ENCODE measurements around the gene CAMK2B. TPM values are rescaled to one million over a fixed set of nuclear protein-coding genes. Genes with fewer than 3 reads are reported as not detected.
"Not testable (repeated sequence)": the region's sequence is repeated elsewhere in the genome, so short reads cannot be mapped to it uniquely, and the experiment has no call there.

CAMK2B gene
- total RNA-seq, 1 donor from 2014 or later = 0.23 TPM

DNA sequence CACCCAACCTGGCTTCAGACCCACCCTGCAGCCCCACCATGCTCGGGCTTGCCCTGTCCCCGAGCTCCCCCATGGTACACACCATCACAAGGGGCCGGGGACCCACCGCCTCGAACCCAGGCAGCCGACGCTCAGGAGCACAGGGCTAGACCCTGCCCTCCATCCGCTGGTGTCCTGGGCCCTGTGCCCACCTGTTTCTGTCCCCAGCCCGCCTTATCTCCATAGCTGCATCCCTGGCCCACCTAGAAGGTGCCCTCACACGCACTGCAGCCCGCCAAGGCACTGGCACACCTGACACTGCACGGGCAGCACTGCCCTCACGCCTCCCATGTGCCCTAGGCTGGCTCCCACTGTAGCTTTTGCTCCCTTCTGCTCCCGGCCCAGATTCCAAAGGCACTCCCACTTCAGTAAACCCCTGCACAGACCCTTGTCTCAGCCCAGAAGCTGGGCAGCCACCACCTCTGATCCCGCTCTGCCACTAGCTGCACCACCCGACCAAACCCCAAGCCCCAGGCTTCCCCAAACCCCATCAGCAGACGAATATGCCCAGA, 107.5 kb downstream of the CAMK2B start:
- DNase-seq (ENCODE audit: low spot score) = no peak

DNA sequence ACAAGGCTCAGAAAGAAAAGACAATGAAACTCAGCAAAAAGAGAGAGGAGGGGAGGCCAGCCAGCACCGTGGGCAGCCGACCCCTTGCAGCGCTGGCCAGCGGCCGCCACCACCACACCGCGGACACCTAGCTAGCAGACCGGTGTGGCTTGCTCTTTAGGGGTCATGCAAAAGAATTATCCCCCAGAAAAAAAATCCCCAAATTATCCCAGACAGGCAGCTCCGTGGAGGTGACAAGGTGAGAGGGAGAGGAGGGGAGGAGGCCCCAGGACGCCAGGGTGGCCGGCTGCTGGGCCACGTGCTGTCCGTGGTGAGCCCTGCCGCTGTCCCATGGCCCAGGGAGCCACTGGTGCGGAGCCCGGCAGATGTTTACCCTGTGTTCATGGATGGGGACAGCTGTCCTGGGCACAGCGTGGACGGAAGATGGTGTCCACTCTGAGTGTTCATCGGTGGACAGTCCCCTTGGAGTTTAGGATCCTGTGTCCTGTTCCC, 108.1 kb downstream of the CAMK2B start:
- DNase-seq (ENCODE audit: low spot score) = no peak

DNA sequence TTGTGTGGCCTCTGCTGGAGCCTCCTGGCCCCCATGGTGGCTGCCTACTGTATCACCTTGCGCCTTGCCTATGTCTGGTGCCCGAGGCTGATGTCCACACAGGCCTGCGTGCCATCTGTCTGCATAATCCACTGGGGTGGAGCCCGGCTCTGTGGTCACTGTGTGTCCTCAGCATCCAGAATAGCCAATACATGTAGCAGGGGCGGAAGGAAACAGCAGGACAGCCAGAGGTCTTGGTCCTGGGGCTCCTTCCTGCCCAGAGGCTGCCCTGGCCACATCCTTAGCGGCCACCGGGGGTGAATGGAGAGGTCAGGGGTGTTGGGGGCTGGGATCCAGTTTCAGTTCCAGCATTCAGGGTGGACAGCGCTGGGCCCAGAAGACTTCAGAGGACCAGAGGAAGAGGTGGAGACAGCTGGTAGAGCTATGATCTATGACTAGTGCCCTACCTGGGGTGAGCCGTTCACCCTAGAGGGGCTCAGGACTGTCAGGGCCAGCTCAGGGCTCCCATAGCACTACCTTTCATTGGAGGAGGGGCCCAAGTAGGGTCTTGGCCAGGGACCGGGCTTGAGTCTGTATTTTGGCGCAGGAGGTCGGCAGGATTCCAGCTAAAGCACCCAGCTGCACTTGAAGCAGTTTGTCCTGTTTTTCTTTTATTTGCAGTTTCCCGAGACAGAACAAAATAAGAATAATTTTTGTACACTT, 108.7 kb downstream of the CAMK2B start:
- DNase-seq (ENCODE audit: low spot score) = no peak

DNA sequence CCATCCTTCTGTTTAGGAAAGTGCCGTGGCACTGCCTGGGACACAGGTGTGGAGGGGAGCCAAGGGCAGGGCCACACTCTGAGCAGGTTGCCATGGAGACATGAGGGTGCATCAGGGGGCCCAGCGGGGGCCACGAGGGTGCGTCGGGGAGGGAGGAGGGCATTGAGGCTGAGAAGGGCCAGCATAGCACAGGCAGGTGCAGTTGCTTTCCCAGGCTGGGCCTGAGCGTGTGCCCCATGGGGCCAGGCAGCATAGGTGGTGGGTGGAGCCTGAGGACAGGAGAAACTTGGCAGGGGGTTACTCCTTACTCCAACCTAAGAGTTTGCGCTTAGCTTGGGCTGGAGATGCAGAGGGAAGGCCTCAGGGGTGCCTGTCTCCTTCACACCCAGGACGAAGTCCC, 109.4 kb downstream of the CAMK2B start:
- DNase-seq (ENCODE audit: low spot score) = no peak

DNA sequence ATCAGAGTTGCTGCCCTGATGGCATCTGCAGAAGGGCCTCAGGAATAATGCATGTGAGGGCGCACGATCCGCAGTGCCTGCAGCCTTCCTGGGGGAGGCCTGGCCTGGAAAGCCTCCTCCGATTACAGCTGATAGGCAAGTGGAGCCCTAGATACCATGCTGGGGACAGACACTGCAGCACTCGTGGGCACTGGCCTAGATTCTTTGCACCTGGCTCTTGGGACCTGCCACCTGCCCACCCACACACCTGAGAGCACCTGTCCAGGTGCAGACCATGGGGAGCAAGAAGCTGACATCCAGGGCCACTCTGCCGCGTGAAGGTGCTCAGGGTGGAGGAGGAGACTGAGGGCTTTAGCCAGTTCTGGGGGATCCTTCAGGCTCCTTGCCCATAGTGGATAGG, 109.9 kb downstream of the CAMK2B start:
- no peak for DNase-seq (ENCODE audit: low spot score)

DNA sequence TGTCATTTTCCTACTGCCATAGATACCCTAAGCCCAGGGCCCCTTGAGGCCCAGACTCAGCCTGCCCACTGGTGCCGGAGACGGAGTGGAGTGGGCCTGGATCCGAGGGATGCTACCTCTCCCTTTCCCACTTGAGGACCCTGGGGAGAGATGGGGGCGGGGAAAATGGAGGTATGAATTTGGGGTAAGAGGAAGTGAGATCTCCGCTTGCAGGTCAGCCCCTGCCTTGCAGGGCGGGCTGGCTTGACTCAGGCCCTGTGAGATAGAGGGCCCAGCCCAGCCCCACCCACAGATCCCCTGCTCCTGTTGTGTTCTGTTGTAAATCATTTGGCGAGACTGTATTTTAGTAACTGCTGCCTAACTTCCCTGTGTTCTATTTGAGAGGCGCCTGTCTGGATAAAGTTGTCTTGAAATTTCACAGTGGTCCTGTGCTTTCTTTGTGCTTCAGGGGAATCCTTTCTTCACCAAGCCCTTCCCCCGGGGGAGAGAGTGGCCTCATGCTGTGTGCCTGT, 111.5 kb downstream of the CAMK2B start:
- no peak for DNase-seq (ENCODE audit: low spot score)

DNA sequence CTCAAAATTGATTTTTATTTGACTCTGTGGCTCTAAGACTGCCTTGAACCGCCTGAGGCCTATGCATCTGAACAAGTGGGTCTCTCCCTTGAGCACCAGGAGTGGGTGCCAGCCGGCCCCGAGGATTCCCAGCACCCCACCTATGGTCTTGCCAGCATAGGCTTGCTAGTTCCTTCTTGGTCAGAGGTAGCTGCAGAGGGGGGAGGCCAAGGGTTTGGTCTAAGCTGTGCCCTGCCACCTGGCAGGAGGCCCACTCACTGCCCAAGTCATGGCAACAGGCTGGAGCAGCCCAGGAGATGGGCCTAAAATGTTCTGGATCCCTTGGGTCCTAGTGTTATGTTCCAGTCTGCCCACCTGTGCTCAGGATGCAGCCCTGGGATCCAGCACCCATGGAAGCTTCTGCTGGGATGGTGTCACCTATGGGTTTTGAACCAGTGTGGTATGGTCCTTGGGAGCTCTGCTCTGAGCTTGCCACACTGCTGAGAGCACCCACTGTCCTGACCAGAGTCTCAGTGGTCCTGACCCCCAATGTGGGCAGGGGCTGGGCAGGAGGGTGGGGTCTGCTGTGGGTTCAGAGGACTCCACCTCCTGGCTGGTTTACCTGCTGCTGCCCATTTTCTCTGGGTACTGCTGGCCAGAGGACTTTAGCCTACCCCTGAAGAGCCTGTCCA, 112.1 kb downstream of the CAMK2B start:
- no peak for DNase-seq (ENCODE audit: low spot score)

DNA sequence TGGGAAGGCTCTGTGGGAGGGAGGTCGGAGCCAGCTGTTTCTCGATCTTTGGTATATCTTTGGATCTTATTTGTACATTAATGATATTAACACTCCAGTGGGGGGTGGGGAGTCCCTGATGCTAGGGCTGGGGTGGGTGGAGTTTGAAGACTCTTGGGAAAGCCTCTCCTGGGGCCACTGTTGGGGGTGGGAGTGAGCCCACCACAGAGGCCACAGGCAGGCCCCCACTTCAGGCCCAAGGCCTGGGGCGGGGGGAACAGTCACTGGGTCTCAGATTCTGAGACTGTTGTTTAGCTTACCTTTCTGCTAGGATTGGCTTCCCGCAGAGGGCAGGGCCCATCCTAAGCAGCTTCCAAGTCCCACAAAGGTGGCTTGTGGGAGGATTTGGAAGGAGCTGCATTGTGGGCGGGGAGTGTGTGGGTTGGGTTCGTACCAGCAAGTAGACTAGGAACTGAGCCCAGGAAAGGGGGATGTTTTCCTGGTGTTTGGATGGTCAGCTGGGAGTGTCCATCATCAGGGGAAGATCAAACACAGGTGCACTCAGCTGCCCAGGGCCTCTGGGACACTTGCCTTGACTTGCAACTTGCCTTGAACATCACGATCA, 112.7 kb downstream of the CAMK2B start:
- no peak for DNase-seq (ENCODE audit: low spot score)

DNA sequence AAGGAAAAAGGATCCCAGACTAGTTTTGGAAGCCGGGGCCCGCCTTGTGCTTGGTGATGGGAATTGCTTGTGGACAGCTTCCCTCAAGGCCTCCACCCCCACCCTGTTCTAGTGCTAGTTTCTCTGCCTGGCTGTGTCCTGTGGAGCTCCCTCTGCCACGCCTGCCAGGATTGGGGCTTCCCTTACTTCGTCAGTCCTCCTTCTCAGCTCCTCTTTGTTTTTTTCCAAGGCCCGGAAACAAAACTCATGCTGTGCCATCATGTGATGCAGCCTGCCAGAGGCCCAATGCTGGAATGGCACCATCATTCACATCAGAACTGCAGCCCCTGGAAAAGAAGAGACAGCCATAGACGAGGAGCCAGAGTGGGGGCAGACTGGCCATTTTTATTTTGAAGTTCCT, 113.4 kb downstream of the CAMK2B start:
- no peak for DNase-seq (ENCODE audit: low spot score)

DNA sequence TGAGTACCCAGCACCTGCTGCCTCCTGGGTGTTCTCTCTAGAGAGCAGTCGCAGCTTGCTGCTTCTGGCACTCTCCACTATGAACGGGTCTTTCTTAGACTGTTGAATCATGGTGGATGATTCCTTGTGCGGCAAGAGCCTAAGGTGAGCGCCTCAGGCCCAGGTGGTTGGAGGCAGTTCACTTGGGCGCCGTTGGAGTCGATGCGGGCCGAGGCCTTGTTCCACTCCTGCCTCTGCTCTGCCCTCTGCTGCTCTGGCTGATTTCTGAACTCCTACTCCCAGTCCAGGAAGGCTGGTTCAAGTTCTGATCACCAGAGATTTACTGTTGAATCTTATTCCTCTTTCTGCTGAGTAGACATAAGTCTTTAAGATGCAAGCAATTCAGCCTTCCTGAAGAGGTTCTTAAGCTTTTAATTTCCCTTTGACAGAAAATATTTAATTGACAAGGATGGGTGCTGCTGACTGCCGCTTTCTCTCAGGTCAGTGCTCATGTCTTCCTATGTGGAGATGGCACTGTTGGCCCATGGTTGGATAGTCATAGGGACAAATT, 114.2 kb downstream of the CAMK2B start:
- no peak for DNase-seq (ENCODE audit: low spot score)

DNA sequence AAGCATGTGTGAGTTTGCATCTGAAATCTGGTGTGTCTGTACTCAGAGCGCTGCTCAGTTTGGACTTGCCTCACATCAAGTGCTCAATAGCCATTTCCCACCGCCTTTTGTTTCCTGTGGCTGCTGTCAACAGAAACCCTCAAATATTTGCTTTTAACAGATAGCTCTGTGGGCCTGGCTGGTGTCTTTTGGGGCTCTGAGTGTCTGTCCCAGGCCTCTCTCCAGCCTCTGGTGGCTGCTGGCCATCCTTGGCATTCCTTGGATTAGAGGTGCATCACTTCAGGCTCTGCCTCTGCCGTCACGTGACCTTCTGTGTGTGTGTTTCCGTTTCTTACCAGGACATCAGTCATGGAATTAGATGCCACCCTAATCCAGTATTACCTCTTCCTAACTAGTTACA, 115.3 kb downstream of the CAMK2B start:
- no peak for DNase-seq (ENCODE audit: low spot score)

DNA sequence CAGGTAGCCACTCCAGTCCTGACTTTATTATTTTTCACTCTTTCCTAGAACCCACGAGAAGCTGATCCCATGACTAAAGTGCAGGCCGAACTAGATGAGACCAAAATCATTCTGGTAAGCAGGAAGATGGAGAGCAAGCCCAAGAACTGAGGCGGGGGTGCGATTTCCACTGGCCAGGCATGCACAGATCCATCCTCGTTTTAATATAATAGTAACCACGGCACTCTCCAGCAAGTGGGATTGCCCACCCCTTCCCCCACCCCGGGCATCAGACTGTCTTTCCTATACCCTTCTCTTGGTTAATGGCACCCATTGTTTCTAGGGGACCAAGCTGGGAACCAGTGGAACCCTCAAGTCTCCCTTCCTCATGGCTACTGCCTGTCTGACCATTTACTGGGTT, 117.3 kb downstream of the CAMK2B start:
- DNase-seq (ENCODE audit: low spot score) = no peak

DNA sequence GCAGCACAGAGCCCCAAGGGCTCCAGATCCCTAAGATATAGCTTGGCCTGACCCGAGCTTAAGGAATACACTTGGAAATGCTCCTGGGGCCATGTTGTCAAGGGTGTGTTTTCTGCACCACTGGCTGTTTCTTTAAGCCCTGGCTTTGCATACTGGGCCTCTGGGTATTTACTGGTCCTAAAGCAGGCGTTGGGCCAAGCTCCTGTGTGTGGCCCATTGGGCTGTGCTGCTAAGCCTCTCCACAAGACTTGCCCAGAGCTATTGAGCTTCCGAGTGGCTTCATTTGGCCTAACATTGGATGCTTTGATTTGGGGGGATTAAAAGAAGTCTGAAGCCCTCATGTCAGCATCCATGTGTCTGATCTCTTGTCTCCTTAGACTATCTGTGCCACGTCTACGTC, 119.4 kb downstream of the CAMK2B start:
- no peak for DNase-seq (ENCODE audit: low spot score)

DNA sequence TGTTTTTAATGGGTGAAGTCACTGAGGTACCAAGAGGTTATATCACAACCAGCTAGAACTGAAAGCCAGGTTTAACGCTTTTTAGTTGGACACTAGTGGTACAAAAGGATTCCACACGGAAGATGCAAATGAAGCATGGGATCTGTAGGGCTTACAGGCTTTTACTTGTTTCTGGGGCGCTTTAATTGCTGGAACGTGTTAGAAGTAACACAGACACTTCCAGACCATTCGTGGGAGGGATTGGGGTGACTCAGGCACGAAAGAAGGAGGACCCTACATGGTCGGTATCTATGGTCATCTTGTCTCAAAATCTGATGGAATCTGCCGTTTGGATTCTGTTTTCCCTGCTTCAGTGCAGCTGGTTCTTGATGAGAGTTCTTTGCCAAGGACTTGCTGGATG, 123.6 kb downstream of the CAMK2B start:
- DNase-seq (ENCODE audit: low spot score) = no peak

DNA sequence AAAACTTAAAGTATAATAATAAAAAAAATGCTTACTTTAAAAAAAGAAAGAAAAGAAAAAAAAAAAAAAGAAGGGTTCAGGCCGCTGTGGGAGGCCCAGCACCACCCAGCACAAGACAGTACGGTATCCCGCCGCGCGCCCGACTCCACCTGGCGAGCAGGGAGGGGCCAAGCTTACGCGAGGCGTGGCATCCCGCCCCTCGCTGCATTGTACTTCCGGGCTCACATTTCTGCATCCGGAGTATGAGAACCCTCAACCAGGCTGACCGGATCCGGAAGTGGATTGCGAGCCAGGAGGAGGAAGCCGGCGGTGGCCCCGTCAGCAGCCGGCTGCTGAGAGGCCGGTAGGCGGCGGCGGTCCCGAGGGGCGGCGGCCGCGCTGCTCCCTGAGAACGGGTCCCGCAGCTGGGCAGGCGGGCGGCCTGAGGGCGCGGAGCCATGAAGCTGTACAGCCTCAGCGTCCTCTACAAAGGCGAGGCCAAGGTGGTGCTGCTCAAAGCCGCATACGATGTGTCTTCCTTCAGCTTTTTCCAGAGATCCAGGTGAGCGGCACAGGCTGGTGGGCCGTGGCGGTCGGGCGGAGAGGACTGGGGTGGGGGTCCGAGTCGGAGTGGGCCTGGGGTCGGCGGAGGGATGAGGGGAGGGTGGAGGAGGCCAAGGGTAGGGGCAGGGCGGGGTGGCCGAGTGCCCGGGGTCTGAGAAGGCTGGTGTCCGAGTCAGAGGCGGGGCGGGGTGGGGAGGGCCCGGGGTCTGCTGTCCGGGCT, 124.5 kb downstream of the CAMK2B start, which contains the start of gene YKT6:
TSS of gene YKT6 (plus strand) at position 280 of the 763 bp plus-strand sequence. CDS start at position 438, 158 bp downstream.
- peak; percentile 95 for DNase-seq (ENCODE audit: low spot score)

DNA sequence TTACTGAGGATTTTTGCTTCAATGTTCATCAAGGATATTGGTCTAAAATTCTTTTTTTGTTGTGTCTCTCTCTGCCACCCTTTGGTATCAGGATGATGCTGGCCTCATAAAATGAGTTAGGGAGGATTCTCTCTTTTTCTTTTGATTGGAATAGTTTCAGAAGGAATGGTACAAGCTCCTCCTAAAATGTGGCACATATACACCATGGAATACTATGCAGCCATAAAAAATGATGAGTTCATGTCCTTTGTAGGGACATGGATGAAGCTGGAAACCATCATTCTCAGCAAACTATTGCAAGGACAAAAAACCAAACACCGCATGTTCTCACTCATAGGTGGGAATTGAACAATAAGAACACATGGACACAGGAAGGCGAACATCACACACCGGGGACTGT, 125.2 kb downstream of the CAMK2B start:
- DNase-seq (ENCODE audit: low spot score) = not testable (repeated sequence)

DNA sequence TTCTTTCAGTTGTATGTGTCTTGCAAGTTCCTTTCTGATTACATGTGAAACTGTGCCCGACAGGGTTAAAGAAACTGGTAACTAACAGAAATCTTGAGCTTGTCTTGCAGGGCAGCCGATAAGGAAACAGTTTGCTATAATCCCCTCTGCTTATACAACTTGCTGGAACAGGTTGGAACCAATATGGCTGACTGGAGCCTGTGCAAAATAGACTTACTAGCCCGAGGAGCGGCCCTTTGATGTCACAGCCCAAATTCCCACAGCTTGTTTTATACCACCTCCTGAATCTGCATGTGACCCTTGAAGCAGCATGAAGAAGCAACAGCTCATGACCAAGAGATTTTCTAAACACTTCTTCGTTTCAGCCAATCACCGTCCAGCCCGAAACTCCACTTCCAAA, 127.9 kb downstream of the CAMK2B start:
- DNase-seq (ENCODE audit: low spot score) = no peak

DNA sequence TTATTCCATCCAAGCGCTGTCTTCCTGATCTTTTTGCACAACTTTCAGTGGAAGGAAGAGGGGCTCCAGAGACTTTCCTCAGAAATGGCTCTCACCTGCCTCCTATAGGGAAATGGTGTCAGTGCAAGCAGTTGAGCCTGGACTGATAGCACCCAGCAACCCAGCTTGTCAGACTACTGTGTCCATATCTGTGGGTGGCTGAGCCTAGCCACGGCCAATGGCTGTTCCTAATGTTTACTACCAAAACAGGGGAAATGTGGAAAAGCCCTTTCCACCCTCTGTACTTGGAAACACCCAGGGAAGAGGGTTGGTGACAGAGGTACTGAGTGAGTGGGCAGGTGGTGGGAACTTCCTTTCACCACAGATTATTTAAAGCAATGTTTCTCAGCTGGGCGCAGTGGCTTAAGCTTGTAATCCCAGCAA, 128.9 kb downstream of the CAMK2B start:
- DNase-seq (ENCODE audit: low spot score) = peak; percentile 38

DNA sequence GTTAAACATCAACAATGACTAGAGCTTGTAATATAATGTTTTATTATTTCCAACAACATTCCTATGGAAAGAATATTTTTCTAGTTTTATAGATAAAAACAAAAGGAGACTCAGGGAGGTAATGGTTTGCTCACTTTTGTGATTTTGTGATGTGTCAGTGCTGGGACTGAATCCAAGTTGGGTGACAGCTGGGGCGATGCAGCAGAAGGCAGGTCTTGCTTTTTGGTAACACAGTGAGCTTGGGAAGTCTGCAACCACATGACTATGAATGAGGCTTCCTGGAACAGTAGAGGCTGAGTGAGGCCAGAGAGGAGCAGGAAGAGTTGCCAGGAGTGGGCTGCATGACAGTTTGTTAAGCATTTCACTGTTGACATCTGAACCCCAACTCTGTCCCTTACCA, 129.5 kb downstream of the CAMK2B start:
- no peak for DNase-seq (ENCODE audit: low spot score)

DNA sequence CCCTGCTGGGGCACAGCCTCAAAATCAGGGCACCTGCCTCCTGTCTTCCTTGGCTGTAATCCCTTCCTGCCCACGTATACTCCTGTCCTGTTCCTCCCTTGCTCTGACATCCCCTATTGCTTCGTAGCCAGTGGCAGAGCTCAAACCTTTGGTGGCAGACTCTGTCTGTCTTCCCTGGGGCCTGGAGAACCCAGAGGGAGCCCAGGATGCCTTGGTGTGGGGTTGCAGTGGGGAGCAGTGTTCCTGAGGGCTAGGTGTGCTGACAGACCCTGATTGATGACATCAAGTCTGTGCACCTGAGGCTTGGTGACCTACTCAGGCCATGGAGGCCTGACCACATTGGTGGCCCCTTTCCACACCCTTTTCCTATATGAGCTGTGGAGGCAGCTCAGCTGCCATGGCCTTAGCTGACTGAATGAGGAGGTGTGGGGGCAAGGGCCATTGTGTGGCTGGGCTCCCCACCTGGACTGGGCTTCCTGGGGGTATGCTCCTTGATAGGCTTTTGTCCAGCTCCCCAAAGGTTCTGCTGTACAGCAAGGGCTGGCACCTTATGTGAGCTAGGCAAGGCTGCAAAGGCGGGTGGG, 130.7 kb downstream of the CAMK2B start:
- DNase-seq (ENCODE audit: low spot score) = no peak

DNA sequence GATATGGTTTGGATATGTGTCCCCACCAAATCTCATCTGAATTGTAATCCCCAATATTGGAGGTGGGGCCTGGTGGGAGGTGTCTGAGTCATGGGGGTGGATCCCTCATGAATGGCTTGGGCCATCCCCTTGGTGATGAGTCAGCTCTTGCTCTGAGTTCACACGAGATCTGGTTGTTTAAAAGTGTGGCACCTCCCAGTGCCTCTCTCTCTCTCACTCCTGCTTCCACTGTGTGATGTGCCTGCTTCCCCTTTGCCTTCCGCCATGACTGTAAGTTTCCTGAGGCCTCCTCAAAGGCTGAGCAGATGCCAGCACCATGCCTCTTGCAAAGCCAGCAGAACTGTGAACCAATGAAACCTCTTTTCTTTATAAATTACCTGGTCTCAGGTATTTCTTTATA, 131.3 kb downstream of the CAMK2B start:
- no peak for DNase-seq (ENCODE audit: low spot score)

Data from mucosa of gallbladder (tissue), 1 donor.